GM12891 (cell line): ENCODE results near the gene TMEM150B.

Experiments
- PAX5 ChIP-seq: IDR thresholded peaks from 2 replicates; pipeline ENCODE4 v1.6.1; 2011; ENCODE audit warnings: low read length, moderate library complexity, mild to moderate bottlenecking; ENCODE audit not compliant: insufficient read depth, severe bottlenecking
- POLR2A ChIP-seq: IDR thresholded peaks from 2 replicates; pipeline ENCODE4 v1.6.1; 2011; ENCODE audit warnings: low read depth, low read length, control low read depth
- POLR2AphosphoS5 ChIP-seq: IDR thresholded peaks from 2 replicates; pipeline ENCODE4 v1.6.1; 2011; ENCODE audit warnings: low read depth, low read length, control low read depth
- SPI1 ChIP-seq: IDR thresholded peaks from 2 replicates; pipeline ENCODE4 v1.6.1; 2011; ENCODE audit warnings: low read depth, low read length, control low read depth
- TAF1 ChIP-seq: IDR thresholded peaks from 2 replicates; pipeline ENCODE4 v1.6.1; 2011; ENCODE audit warnings: low read depth, low read length, control low read depth

DNA sequence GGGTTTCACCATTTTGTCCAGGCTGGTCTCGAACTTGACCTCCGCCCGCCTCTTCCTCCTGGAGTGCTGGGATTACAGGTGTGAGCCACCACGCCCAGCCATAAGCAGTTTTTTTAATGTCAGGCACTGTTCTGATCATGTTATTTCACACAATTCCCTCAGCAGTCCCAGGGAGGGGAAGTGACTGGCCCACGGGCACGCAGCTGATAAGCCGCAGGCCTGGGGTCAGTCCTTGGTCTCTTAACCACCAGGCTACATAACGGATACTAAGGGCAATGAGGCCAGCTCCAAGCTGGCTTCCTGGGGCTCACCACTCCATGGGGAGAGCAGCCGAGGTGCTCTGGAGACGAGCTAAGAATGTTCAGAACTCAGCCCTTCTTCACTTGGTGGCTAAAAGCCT lies 27.9 kb downstream of the TMEM150B start:
- TF ChIP-seq PAX5 (no peak), POLR2AphosphoS5 (no peak), SPI1 (no peak), POLR2A (no peak), TAF1 (no peak)
